ENCODE measurements around the gene PIGN.
A peak's percentile ranks its signal among the peaks of the same experiment; 100 is the strongest.

PIGN gene

DNA sequence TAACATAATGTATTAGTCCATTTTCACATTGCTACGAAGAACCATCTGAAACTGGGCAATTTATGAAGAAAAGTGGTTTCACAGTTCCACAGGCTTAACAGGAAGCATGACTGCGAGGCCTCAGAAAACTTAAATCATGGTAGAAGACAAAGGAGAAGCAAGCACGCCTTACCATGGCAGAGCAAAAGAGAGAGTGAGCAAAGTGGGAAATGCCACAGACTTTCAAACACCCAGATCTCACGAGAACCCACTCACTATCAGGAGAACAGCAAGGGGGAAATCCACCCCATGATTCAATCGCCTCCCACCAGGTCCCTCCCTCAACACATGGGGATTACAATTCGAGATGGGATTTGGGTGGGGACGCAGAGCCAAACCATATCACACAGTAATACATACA, 22.5 kb downstream of the PIGN start:
- no peak for TF ChIP-seq CTCF (conservative IDR thresholded peaks at IDR 0.05)
- no peak overlapping the region for H3K27ac ChIP-seq

- TF ChIP-seq CTCF (conservative IDR thresholded peaks at IDR 0.05) = no peak
Measured at GRCh38 chr18:62157843-62158242, 29.0 kb downstream of the PIGN start.

DNA sequence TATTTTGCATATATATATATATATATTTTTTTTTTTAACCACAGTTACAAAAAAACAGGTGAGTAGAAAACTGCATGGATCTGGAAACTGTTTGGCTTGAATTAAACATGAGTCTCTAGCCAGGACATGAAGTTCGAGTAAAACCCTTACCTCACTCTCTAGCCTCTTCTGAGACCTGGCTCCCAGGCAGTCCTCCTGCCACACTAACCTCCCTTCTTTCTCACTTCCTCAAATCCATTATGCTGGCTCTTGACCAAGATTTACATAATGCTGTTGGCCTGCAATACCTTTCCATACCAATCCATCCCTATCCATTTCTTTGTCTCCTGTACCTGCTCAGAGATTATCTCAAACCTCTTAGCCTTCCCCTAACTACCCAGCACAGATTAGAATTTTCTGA, 34.0 kb downstream of the PIGN start:
- TF ChIP-seq CTCF (conservative IDR thresholded peaks at IDR 0.05) = no peak
- H3K27ac ChIP-seq = no peak overlapping the region

More at GRCh38 chr18:62157843-62158242, 29.0 kb downstream of the PIGN start:
- no peak overlapping the region for H3K27ac ChIP-seq

GRCh38 chr18:62151068-62151771, 35.6 kb downstream of the PIGN start:
- no peak overlapping the region for H3K27ac ChIP-seq
- no peak for TF ChIP-seq CTCF (conservative IDR thresholded peaks at IDR 0.05)

GRCh38 chr18:62144338-62144737, 42.5 kb downstream of the PIGN start:
- no peak overlapping the region for H3K27ac ChIP-seq
- TF ChIP-seq CTCF (conservative IDR thresholded peaks at IDR 0.05) = no peak

- TF ChIP-seq CTCF (conservative IDR thresholded peaks at IDR 0.05) = no peak
- H3K27ac ChIP-seq = no peak overlapping the region
Measured at GRCh38 chr18:62140259-62140658, 46.6 kb downstream of the PIGN start.

DNA sequence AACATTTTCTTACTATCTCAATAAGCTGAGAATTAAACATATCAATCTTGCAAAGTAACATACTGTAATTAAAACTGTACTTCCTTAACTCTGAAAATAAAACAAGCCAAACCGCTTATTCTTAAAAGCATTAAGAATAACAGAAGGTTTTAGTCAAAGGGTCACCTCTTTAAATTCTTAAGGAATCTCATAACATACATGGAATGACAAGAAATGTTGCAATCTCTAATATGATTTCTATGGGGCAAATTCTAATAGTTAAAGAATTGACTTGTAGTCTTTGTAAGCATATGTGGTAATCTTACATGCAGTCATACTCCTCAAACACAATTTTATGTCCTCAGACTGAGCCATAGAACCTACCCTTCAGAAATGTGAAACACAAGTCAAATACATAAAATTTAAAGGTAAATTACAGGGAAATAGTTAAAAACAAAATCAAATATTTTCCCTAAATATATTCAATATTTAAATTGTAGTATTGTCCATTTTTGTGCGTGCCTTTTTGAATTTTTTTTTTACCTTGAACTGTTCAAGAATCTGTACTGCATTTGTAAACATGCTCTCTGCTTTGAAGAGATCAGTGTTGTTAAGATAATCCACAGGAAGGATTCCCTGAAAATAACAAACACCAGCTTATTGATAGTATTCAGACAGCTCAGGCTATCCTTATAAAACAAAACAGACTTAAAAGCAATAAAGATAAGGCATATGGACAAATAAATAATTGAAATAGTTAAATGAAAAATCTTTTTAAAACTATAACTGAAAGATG, 48.2 kb downstream of the PIGN start:
- TF ChIP-seq CTCF (conservative IDR thresholded peaks at IDR 0.05) = no peak
- H3K27ac ChIP-seq = peak overlapping the region; percentile 11; the same call in 1 of the 2 replicates

Measured in VCaP (cell line).